HL-60/S4 treated with phorbol 12-myristate 13-acetate at 8.2 ng/mL for 4 days and 3 days (cell line): ENCODE measurements around the gene OR51B2.
"Not testable (repeated sequence)": the region's sequence is repeated elsewhere in the genome, so short reads cannot be mapped to it uniquely, and the experiment has no call there.

Experiments
- in situ Hi-C: fragments of 300-500 bp; cut with MboI; formaldehyde crosslinking; loops from 2 replicates; pipeline ENCODE4 v1.15.0; 2022; ENCODE audit warnings: low sequenced_read_pairs

Gene OR51B2, protein sequence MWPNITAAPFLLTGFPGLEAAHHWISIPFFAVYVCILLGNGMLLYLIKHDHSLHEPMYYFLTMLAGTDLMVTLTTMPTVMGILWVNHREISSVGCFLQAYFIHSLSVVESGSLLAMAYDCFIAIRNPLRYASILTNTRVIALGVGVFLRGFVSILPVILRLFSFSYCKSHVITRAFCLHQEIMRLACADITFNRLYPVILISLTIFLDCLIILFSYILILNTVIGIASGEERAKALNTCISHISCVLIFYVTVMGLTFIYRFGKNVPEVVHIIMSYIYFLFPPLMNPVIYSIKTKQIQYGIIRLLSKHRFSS

DNA sequence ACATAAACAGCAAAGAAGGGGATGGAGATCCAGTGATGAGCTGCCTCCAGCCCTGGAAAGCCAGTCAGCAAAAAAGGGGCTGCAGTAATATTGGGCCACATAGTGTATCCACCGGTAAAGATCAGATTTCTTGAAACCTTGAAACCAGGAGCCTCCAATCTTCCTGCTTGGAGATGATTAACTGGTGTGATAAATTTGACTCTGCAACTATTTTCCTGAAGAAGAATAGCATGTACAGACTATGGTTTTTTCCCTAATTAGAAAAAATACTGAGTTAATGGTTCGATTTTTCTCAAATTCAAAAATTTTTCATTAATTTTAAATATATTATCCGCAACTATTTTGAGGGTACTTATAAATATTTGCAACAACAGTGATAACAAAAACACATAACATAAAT is at the start of gene OR51B2:
TSS of gene OR51B2 (minus strand) at position 101 of the 400 bp plus-strand sequence. CDS start at position 101, 0 bp downstream.
- in situ Hi-C loops: no loop called here

- in situ Hi-C loops: no loop called here
These were observed 45.7 kb upstream of the OR51B2 start for GRCh38 chr11:5369789-5370188.

DNA sequence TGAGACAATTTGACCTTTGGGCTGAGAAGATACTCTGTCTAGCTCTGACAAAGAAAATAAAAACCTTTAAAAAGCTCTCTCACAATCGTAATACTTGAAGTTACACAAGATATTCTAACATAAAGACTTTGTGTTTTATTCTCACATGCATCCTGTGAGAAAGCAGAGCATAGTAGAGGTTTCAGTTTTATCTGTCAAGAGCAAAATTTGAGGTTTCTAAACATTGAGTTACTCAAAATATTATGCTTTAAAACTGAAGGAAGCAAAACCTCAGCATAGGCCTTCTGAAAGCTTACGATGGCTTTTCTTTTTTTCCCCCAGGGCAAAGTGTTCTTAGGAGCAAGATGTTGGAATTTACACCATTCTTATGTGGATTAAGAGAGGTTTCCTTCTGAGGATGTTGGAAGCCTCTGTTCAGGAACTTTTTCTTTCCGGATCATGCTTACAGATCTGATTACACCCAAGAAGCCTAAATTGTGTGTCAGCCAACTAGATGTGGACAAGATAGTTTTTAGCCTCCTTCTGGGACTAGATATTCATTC is 44.5 kb upstream of the OR51B2 start:
- in situ Hi-C loops: no loop called here

DNA sequence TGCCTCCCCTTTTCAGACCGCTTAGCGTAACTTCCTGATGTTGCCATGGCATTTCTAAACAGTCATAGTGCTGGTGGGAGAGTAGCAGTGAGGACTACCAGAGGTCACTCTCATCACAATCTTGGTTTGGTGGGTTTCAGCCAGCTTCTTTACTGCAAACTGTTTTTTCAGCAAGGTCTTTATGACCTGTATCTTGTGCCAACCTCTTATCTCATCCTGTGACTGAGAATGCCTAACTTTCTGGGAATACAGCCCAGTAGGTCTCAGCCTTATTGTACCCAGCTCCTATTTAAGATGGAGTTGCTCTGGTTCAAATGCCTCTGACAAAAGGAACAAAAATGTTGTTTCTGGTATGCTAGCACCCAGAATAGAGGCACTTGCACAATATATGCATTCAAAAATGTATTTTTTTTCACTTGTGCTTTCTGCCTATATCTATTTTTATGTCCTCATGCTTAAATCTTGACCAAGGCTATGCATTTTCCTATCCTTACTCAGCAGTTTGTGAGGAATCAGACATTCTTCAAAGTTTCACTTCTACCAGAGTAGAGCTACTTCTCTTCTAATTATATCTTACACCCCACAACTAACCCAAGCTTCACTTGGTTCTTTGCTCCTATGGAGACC is 43.5 kb upstream of the OR51B2 start:
- in situ Hi-C loops: no loop called here

GRCh38 chr11:5366856-5367255 is 42.8 kb upstream of the OR51B2 start:
- in situ Hi-C loops: no loop called here

- in situ Hi-C loops: not testable (repeated sequence)
These were observed 42.3 kb upstream of the OR51B2 start for GRCh38 chr11:5366365-5366764.

DNA sequence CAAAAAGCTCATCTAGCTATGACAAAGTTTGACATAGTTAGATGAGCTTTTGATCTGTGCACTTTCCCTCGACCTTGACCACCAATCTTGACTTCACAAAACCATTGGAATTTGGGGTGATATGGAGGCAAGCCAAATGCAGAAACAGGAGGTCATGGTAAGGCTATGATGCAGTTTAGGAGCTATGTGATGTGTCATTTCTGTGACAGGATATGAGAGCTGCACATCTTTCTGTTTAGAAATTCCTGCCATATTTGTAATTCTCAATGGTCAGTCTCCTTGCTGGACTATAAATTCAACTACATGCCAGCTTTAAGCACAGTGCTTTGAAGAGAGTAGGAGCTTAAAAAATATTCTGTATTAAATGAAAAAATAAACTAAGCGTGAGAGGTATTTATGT is 40.1 kb upstream of the OR51B2 start:
- in situ Hi-C loops: no loop called here

- in situ Hi-C loops: no loop called here
These were observed 39.6 kb upstream of the OR51B2 start for GRCh38 chr11:5363679-5364078.

- in situ Hi-C loops: no loop called here
These were observed 38.0 kb upstream of the OR51B2 start for GRCh38 chr11:5362017-5362625.

GRCh38 chr11:5356031-5356430 is 31.9 kb upstream of the OR51B2 start:
- in situ Hi-C loops: not testable (repeated sequence)

GRCh38 chr11:5351208-5351607 is 27.1 kb upstream of the OR51B2 start, which contains the start of gene OR51B6:
OR51B6 (plus strand) TSS chr11:5351508; CDS start chr11:5351508, 0 bp downstream.
- in situ Hi-C loops: no loop called here

DNA sequence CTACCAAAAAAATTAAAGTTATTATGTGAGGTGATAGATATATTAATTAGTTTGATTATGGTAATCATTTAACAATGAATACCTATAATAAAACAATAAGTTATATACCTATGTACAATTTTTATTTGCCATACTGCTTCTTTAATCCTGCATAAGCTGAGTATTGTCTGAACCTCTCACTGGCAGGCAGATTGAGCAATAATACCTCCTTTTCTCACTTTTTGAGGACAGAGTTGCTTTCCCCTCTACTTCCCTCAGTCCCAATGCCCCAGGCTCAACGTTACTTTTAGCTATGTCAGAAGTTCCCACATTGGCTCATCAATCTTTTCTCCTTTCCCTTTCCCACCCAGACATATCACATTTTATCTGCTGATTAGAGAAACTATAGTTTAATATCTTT is 25.5 kb upstream of the OR51B2 start:
- in situ Hi-C loops: no loop called here

DNA sequence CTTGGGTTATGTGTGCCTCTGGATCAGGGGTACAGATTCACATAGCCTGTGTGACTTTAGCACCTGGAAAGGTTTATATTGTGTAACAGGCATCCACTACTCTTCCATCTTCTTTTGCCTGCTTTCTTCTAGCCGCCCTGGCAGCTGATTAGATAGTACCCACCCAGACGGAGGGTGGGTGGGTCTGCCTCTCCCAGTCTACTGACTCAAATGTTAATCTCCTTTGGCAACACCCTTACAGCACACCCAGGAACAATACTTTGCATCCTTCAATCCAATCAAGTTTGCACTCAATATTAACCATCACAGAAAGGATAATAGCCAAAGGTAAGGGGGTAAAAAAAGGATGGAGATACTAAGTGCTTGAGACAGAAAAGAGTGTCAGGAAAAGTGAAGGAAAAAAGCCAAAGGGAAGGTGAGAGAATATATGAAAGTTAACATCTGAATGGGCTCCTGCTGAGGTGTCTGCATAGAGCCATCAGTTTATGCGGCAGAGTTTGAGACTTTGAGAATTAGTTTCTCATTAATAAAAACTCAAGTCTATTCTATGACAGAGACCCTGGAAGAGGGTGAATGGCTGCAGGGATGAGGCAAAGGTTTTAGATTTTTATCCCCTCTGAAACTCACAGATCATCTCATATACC is 24.6 kb upstream of the OR51B2 start:
- in situ Hi-C loops: no loop called here

GRCh38 chr11:5345831-5346230 is 21.7 kb upstream of the OR51B2 start:
- in situ Hi-C loops: no loop called here

- in situ Hi-C loops: no loop called here
These were observed 19.6 kb upstream of the OR51B2 start, which contains the start of gene OR51B5 for GRCh38 chr11:5343474-5344335. OR51B5 (minus strand) TSS chr11:5343524; CDS start chr11:5343524, 0 bp downstream.

- in situ Hi-C loops: no loop called here
These were observed 15.8 kb upstream of the OR51B2 start for GRCh38 chr11:5339771-5340322.

DNA sequence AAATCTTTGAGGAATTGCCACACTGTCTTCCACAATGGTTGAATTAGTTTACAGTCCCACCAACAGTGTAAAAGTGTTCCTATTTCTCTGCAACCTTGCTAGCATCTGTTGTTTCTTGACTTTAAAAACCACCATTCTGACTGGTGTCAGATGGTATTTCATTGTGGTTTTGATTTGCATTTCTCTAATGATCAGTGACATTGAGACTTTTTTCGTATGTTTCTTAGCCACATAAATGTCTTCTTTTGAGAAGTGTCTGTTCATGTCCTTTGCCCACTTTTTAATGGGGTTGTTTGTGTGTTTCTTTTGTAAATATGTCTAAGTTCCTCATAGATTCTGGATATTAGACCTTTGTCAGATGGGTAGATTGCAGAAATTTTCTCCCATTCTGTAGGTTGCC is 13.2 kb upstream of the OR51B2 start:
- in situ Hi-C loops: not testable (repeated sequence)

DNA sequence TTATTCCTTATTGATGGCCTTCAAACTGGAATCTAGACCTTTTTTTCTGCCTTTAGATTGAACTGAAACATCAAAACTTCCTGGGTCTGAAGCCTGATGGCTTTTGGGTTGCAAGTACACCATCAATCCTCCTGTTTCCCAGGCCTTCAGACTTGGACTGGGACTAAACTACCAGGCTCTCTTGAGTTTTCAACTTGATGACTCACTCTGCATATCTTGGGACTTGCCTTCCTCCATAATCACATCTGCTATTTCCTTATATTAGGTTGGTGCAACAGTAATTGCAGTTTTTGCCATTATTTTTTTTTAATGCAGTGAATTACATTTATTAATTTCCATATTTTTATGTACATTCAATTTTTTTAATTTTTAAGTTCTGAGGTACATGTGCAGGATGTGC is 12.2 kb upstream of the OR51B2 start:
- in situ Hi-C loops: no loop called here

GRCh38 chr11:5335170-5335569 is 11.1 kb upstream of the OR51B2 start:
- in situ Hi-C loops: no loop called here

GRCh38 chr11:5317292-5317691 is 6.8 kb downstream of the OR51B2 start:
- in situ Hi-C loops: no loop called here
